HL-60 (cell line): ENCODE results near the gene PCGF2.

Experiments
- DNase-seq, 2 experiments: peaks; one replicate each; pipeline ENCODE4 v3.0.0-alpha.2; 2010 to 2020; ENCODE audit warnings: low read depth in 1 of 2, low spot score in 1 of 2
- H3K27ac ChIP-seq: fragments of 250-450 bp; sonication (Bioruptor Pico); replicated peaks from 2 replicates; pipeline ENCODE4 v1.5.1; 2020; ENCODE audit warnings: mild to moderate bottlenecking, moderate library complexity
- H3K27me3 ChIP-seq: fragments of 250-450 bp; sonication (Bioruptor Pico); 2 replicates; pipeline ENCODE4 v1.5.1; 2021; ENCODE audit warnings: mild to moderate bottlenecking, moderate library complexity; ENCODE audit not compliant: insufficient read depth, poor library complexity, severe bottlenecking
- H3K4me3 ChIP-seq: replicated peaks from 2 replicates; pipeline ENCODE4 v1.5.1; 2011; ENCODE audit warnings: mild to moderate bottlenecking, control low read depth, low read length; ENCODE audit not compliant: insufficient read depth
- GABPA ChIP-seq: IDR thresholded peaks from 2 replicates; pipeline ENCODE4 v1.6.1; 2012; ENCODE audit warnings: low read depth
- POLR2AphosphoS5 ChIP-seq: IDR thresholded peaks from 2 replicates; pipeline ENCODE4 v1.6.1; 2012; ENCODE audit warnings: low read depth
- SPI1 ChIP-seq: IDR thresholded peaks from 2 replicates; pipeline ENCODE4 v1.6.1; 2012; ENCODE audit warnings: low read depth, mild to moderate bottlenecking, borderline replicate concordance
- TF ChIP-seq, protein P1 (sequence below): IDR thresholded peaks from one replicate; pipeline ENCODE4 v1.5.1; 2011; ENCODE audit warnings: low read length, control low read depth, inconsistent platforms; ENCODE audit not compliant: insufficient read depth
- TF ChIP-seq, protein P2 (sequence below): IDR thresholded peaks from 2 replicates; pipeline ENCODE4 v1.6.1; 2012; ENCODE audit warnings: low read depth; ENCODE audit not compliant: insufficient replicate concordance

Gene PCGF2

DNA sequence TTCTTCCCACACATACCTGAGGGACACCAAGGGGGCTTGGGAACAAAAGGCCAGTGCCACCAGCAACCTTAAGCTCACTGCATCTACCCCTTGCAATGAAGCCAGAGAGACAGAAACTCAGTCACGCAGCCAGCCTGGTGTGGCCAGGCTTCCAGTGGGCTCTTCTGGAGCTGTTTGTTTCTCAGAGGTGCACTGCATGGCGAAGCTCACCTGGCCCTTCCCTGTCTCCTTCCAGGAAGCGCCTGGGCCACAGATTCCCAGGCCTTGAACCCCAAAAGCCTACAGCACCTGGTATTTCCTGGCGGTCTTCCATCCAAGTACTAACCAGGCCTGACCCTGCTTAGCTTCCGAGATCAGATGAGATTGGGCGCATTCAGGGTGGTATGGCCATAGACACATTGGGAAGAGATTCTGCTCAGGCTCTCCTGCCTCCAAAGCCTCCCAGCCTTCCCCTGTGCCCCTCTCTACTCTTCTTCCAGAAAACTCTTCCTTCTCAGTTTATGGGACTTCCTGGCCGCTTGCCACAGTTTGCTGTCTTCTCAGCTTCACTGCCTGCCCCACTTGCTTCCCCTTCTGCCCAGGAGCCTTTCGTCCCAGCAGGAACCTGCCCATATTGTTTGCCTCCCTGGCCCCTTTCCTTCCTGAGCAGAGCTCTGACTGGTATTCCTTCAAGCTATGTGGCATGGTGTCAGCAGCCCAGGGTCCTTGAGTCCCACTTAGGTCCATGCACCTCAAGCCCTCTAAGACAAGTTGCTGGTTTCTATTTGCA lies 16.4 kb downstream of the PCGF2 start:
- TF ChIP-seq, protein P1, sequence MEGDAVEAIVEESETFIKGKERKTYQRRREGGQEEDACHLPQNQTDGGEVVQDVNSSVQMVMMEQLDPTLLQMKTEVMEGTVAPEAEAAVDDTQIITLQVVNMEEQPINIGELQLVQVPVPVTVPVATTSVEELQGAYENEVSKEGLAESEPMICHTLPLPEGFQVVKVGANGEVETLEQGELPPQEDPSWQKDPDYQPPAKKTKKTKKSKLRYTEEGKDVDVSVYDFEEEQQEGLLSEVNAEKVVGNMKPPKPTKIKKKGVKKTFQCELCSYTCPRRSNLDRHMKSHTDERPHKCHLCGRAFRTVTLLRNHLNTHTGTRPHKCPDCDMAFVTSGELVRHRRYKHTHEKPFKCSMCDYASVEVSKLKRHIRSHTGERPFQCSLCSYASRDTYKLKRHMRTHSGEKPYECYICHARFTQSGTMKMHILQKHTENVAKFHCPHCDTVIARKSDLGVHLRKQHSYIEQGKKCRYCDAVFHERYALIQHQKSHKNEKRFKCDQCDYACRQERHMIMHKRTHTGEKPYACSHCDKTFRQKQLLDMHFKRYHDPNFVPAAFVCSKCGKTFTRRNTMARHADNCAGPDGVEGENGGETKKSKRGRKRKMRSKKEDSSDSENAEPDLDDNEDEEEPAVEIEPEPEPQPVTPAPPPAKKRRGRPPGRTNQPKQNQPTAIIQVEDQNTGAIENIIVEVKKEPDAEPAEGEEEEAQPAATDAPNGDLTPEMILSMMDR: no peak
- TF ChIP-seq, protein P2, sequence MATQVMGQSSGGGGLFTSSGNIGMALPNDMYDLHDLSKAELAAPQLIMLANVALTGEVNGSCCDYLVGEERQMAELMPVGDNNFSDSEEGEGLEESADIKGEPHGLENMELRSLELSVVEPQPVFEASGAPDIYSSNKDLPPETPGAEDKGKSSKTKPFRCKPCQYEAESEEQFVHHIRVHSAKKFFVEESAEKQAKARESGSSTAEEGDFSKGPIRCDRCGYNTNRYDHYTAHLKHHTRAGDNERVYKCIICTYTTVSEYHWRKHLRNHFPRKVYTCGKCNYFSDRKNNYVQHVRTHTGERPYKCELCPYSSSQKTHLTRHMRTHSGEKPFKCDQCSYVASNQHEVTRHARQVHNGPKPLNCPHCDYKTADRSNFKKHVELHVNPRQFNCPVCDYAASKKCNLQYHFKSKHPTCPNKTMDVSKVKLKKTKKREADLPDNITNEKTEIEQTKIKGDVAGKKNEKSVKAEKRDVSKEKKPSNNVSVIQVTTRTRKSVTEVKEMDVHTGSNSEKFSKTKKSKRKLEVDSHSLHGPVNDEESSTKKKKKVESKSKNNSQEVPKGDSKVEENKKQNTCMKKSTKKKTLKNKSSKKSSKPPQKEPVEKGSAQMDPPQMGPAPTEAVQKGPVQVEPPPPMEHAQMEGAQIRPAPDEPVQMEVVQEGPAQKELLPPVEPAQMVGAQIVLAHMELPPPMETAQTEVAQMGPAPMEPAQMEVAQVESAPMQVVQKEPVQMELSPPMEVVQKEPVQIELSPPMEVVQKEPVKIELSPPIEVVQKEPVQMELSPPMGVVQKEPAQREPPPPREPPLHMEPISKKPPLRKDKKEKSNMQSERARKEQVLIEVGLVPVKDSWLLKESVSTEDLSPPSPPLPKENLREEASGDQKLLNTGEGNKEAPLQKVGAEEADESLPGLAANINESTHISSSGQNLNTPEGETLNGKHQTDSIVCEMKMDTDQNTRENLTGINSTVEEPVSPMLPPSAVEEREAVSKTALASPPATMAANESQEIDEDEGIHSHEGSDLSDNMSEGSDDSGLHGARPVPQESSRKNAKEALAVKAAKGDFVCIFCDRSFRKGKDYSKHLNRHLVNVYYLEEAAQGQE: no peak
- TF ChIP-seq GABPA (no peak), POLR2AphosphoS5 (no peak), SPI1 (no peak)
- Histone ChIP-seq H3K27ac (0 out of 2 replicates have a peak overlapping the region, but pooled peaks have one; percentile 3), H3K27me3 (no peaks in the 10 kb centered on the region), H3K4me3 (peak overlapping the region; percentile 81; the same call in 1 of the 2 replicates)
- peak in 1 of 2 experiments; percentile 51 for DNase-seq

DNA sequence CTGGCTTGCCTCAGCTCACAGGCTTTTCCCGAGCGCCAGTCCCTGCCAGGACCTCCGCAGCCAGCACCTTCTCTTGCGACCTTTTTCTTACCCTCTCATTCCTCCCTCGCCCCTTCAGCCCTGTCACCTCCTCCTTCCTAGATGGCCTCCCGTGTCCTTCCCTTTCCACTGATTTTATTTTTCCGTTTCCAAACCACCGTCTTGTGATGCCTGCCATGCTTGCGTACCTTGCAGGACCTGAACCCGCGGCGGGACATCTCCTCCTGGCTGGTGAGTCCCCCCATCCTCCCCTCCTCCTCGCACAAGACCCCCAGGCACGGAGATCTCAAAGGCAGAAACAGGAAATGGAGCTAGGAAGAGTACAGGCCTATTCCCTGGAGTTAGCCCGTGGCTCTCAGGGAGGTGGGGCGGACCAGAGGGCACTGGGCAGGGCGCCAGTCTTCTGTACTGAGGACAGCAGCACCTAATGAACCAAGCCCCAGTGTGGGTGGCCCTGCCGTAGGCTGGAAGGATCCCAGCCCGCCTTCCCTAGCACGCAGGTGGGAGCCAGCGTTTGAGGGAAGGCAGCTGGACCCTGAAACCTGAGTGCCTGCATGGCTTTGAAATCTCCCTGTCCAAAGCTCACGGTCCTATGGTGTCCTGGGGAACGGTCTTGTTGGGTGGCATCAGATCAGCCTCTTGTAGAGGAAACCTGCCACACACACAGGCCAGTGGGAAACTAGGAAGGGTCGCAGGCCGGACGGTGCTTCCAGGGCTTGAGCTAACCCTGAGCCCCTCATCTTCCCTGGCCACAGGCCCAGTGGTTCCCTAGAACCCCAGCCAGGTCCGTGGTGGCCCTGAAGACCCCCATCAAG lies 17.4 kb downstream of the PCGF2 start:
- Histone ChIP-seq H3K4me3 (peak overlapping the region; percentile 81), H3K27ac (peak overlapping the region; percentile 63), H3K27me3 (no peaks in the 10 kb centered on the region)
- DNase-seq: peak in 1 of 2 experiments; percentile 18
- TF ChIP-seq GABPA (no peak), SPI1 (no peak; the same call in 1 of the 2 replicates), POLR2AphosphoS5 (peak; percentile 35; the same call in 1 of the 2 replicates)

DNA sequence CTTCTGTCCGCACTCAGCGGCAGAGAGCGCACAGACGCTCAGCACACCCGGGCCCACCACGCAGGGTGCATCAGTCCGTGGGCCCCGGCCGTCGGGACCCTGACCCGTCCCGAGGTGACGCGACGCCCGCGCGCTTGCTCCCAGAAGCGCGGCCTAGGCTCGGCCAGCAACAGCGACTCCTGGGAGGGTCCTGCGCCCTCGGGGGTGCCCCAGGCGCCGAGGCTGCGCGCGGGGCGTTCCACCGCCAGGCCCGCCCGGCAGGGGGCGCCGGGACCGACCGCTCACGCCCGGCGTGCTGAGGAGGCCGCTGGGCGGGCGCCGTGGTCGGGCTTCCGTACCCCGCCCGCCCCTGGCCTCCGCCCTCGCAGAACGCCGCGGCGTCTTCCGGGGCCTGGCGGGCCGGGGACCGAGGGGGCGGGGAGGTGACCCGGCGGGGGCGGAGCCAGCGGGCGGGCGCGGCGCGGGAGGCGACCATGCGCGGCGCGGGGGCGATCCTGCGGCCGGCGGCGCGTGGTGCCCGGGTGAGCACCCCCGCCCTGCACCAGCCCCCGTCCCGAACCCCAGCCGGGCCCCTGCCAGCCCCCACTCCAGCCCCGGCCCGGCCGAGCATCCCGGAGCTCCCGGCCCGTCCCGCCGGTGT lies 18.1 kb downstream of the PCGF2 start, which contains the start of gene CISD3:
CISD3 (plus strand) TSS at position 456 of the 640 bp plus-strand sequence; CDS start at position 474, 18 bp downstream.
- Histone ChIP-seq H3K27me3 (no peaks in the 10 kb centered on the region), H3K27ac (peak within 1 kb of the TSS; percentile 63), H3K4me3 (peak within 1 kb of the TSS; percentile 81)
- DNase-seq: peak; percentile 73
- TF ChIP-seq, protein P2: no peak
- TF ChIP-seq, protein P1: peak; percentile 11

DNA sequence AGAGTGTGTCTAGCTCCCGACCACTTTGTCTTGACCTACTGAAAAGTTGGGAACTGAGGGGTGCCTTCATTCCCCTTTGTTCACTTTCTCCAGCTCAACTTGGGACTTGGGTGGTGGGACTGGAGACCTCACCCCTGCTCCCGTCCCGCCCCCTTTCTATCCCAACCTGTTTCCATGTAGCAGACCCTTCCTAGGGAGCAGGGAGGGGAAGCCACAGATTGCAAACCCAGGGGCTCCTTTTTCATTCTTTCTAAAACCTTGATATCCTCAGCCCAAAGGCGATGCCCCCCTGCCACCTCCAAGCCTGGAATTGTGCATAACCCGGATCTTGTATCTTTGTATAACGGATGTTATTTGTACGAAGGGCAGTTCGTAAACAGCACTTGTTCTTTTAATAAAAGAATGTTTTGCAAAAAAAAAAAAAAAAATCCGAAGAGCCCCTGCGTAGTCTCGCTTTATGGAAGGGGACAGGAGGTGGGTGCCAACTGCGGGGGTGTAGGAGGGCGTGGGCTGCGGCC lies 18.7 kb downstream of the PCGF2 start:
- H3K27ac ChIP-seq: peak overlapping the region; percentile 62
- no peak for DNase-seq
- no peaks in the 10 kb centered on the region for H3K27me3 ChIP-seq
- TF ChIP-seq POLR2AphosphoS5: no peak
- no peak for TF ChIP-seq SPI1
- no peak for TF ChIP-seq GABPA
- TF ChIP-seq, protein P1: no peak
- TF ChIP-seq, protein P2: no peak
- H3K4me3 ChIP-seq: peak overlapping the region; percentile 46
